HG03175 (cell line): Measurements from ENCODE around the gene AK4.

Experiments used
- ATAC-seq: cut with Tn5 transposase; IDR thresholded peaks from one replicate; pipeline ENCODE4 v1.9.1; 2021; ENCODE audit warnings: mild to moderate bottlenecking, moderate library complexity; ENCODE audit not compliant: unreplicated experiment

Gene AK4

GRCh38 chr1:65243491-65243890 is 95.5 kb downstream of the AK4 start:
- ATAC-seq: no peak

- no peak for ATAC-seq
Measured at GRCh38 chr1:65245295-65245694, 97.3 kb downstream of the AK4 start.

- ATAC-seq: no peak
Measured at GRCh38 chr1:65247419-65248359, 99.7 kb downstream of the AK4 start.

GRCh38 chr1:65250826-65251225 is 102.8 kb downstream of the AK4 start:
- ATAC-seq: no peak

GRCh38 chr1:65253800-65254319 is 105.9 kb downstream of the AK4 start:
- ATAC-seq: peak; percentile 29

- ATAC-seq: peak; percentile 97
Measured at GRCh38 chr1:65254320-65255034, 106.5 kb downstream of the AK4 start.

- ATAC-seq: no peak
Measured at GRCh38 chr1:65255035-65255655, 107.1 kb downstream of the AK4 start.

- ATAC-seq: no peak
Measured at GRCh38 chr1:65255656-65256050, 107.7 kb downstream of the AK4 start.

- no peak for ATAC-seq
Measured at GRCh38 chr1:65256860-65257708, 109.1 kb downstream of the AK4 start.

GRCh38 chr1:65258106-65258505 is 110.1 kb downstream of the AK4 start:
- no peak for ATAC-seq

GRCh38 chr1:65259816-65260215 is 111.8 kb downstream of the AK4 start:
- ATAC-seq: no peak

- ATAC-seq: no peak
Measured at GRCh38 chr1:65260851-65261473, 113.0 kb downstream of the AK4 start.

- ATAC-seq: no peak
Measured at GRCh38 chr1:65263286-65263685, 115.3 kb downstream of the AK4 start.

GRCh38 chr1:65264197-65264929 is 116.4 kb downstream of the AK4 start:
- no peak for ATAC-seq

GRCh38 chr1:65265296-65265650 is 117.3 kb downstream of the AK4 start:
- no peak for ATAC-seq

GRCh38 chr1:65265651-65266351 is 117.8 kb downstream of the AK4 start:
- peak; percentile 67 for ATAC-seq

- no peak for ATAC-seq
Measured at GRCh38 chr1:65266476-65266875, 118.5 kb downstream of the AK4 start.

GRCh38 chr1:65267271-65267670 is 119.3 kb downstream of the AK4 start:
- ATAC-seq: no peak

- no peak for ATAC-seq
Measured at GRCh38 chr1:65267683-65268082, 119.7 kb downstream of the AK4 start.
